ENCODE measurements around the gene CDC25A. TPM values are rescaled to one million over a fixed set of nuclear protein-coding genes. Genes with fewer than 3 reads are reported as not detected.

The CDC25A gene
- total and polyA plus RNA-seq, 2 of the 8 experiments (the other 6 are each of a cell fraction or from before 2014, with no cell fraction given), result 20.7 to 62.1 TPM

GRCh38 chr3:48185129-48185528, 3.1 kb downstream of the CDC25A start:
- Histone ChIP-seq H3K4me1 (replicated peaks in 1 of 4; ENCODE audit: control insufficient read depth in 3 of 4, insufficient read depth in 4 of 4, low read length in 3 of 4) (peaks cover 0 to 10% (median 4%) of the 10 kb centered on the region in 4 experiments; a peak in 5 of 7 replicates), H2AFZ (ENCODE audit: low read length) (no peak overlapping the region), H2AK5ac (ENCODE audit: low read depth, low read length) (no peak overlapping the region), H3K4me2 (ENCODE audit: insufficient read depth in 1 of 2, low read depth in 2 of 2, low read length in 2 of 2) (no peak overlapping the region), H3K23me2 (ENCODE audit: low read depth, low read length) (peaks cover 6% of the 10 kb centered on the region; the same call in 1 of the 2 replicates), H2BK20ac (ENCODE audit: low read length) (no peak overlapping the region), H3K9me3 (ENCODE audit: insufficient read depth in 2 of 2, low read depth in 1 of 2, low read length in 1 of 2) (peaks cover 0 to 2% of the 10 kb centered on the region in 2 experiments; a peak in 1 of 4 replicates), H3K14ac (ENCODE audit: insufficient read length) (no peak overlapping the region), H3K18ac (ENCODE audit: extremely low read depth, low read length) (no peak overlapping the region), H2BK15ac (ENCODE audit: low read length) (no peak overlapping the region), H3K27me3 (replicated peaks in 1 of 4; ENCODE audit: control insufficient read depth in 3 of 4, extremely low read depth in 1 of 4, insufficient read depth in 3 of 4, low read length in 3 of 4) (no peaks in the 10 kb centered on the region), H2BK5ac (ENCODE audit: low read depth, low read length) (no peak overlapping the region), H4K20me1 (replicated peaks in 1 of 2; ENCODE audit: control insufficient read depth in 1 of 2, insufficient read depth in 2 of 2, low read length in 2 of 2) (peaks cover 6 to 12% of the 10 kb centered on the region in 2 experiments), H3K79me1 (ENCODE audit: low read depth, low read length) (0 out of 2 replicates have a peak, but pooled peaks cover 4% of the 10 kb centered on the region), H2BK120ac (replicated peaks; ENCODE audit: low read depth, low read length) (no peak overlapping the region), H4K5ac (ENCODE audit: insufficient read length, low read depth, low read length) (no peak overlapping the region), H3K27ac (ENCODE audit: low read depth, low read length) (no peak overlapping the region), H3K56ac (replicated peaks; ENCODE audit: insufficient read length, low read depth, low read length) (no peak overlapping the region), H3K4ac (replicated peaks; ENCODE audit: insufficient read length, low read depth, low read length) (no peak overlapping the region), H3K23ac (ENCODE audit: insufficient read length) (no peak overlapping the region), H4K8ac (ENCODE audit: extremely low read depth, insufficient read depth, low read length) (no peak overlapping the region), H3K36me3 (ENCODE audit: control insufficient read depth in 2 of 4, insufficient read depth in 4 of 4, low read length in 3 of 4) (peaks cover 27 to 66% (median 53%) of the 10 kb centered on the region in 4 experiments), H4K91ac (replicated peaks; ENCODE audit: insufficient read length, low read length) (no peak overlapping the region), H2BK12ac (ENCODE audit: low read depth, low read length) (no peak overlapping the region), H3K79me2 (ENCODE audit: control insufficient read depth in 1 of 2, insufficient read depth in 2 of 2, low read length in 2 of 2) (peaks cover 12 to 70% of the 10 kb centered on the region in 2 experiments), H3K4me3 (ENCODE audit: extremely low read depth in 1 of 4, insufficient read depth in 2 of 4, low read depth in 3 of 4, low read length in 4 of 4) (no peak overlapping the region), H3K9ac (replicated peaks in 1 of 4; ENCODE audit: extremely low read depth in 1 of 4, low read depth in 3 of 4, low read length in 3 of 4) (no peak overlapping the region)
- ChIA-PET CTCF (ENCODE audit: partially characterized antibody) (interaction anchor here (0.7 to 1.2 kb wide), 2 partner anchors 12 to 247 kb away, joined by 3 read pairs; no protein-coding TSS in a partner anchor), POLR2A (ENCODE audit: partially characterized antibody) (interaction anchor here (0.5 to 0.8 kb wide), 3 partner anchors 19 to 312 kb away, joined by 3 to 5 read pairs (median 3); partner anchors contain the start of gene ATRIP)
- 100% methylated on average over 4 of the region's 4 CpGs; no CpG with 5 or more reads in 1 of the 2 experiments for WGBS, 2 experiments (ENCODE audit: extremely low coverage in 1 of 2, insufficient coverage in 1 of 2, insufficient read length in 1 of 2, insufficient replicate concordance in 2 of 2, low coverage in 1 of 2, low lambda C conversion rate in 2 of 2, missing lambda C conversion rate in 1 of 2)
- DNase-seq (ENCODE audit: low read depth in 1 of 2, low spot score in 2 of 2), result no peak
- TF ChIP-seq NRF1 (IDR thresholded peaks at IDR 0.05; ENCODE audit: low read depth, low read length), result no peak
- no peak for TF ChIP-seq FOSL1 (IDR thresholded peaks at IDR 0.05; ENCODE audit: insufficient read depth, low read depth, low read length)
- no peak for FAIRE-seq

Data from H1 (cell line).